HL-60/S4 (cell line): ENCODE data around the gene SMOC2.

ENCODE experiments used
- in situ Hi-C: fragments of 300-500 bp; cut with MboI; formaldehyde crosslinking; loops from 2 replicates; pipeline ENCODE4 v1.14.3; 2022; ENCODE audit warnings: low sequenced_read_pairs

The SMOC2 gene

DNA sequence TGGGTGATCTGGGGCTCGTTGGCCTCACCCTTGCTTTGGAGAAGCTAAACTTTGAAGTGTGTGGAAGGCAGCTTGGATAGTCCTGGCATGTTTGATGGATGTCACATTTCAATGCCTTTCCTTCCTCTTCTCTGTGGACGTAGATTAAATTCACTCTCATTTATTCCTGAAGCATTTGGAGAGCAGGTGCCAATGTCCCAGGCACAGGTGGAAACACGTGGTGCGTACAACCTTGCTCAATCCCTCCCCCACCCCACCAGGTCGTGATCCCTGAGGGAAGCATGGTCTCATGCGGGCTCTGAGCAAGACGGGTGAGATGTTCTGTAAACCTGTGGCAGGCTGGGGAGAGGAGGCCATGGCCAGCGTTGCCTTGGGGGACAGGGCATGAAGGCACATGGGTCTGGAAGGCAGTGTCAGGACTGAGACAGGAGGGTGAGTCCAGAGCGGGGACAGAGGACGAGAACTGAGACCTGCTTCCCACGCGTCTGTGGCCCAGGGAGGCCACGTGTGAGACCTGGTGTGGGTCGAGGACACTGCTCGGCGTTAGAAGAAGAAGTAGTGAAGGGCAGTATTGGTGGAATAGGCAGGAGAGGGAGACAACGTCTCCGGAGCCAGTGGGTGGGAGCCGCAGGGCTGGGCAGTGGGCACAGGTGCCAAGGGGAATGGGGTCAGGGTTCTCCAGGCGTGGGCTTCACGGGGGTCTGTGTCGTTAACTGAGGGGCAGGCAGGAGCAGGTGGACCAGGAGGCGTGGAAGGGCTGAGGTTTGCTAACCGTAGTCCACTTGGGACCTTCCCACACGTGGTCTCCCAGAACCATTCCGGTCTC, 34.4 kb downstream of the SMOC2 start:
- in situ Hi-C loops: no loop called here

DNA sequence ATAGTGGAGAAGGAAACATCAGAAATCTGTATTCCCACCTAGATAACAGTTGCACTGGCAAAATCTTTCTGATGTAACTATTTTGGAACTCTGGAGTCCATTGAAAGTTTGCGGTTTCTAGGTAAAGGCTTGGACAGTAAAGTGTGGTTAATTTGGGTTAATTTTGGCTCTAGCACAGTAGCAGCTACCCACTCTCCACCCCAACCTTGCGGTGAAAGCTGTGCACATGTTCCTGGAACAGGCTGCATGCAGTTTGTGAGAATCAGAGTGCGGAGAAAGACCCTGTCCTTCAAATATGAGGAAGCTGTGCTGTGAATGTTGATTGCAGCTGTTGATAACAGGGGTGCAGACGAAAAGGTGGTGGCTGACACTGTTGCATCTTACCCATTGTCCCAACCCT, 38.4 kb downstream of the SMOC2 start:
- in situ Hi-C loops: no loop called here

DNA sequence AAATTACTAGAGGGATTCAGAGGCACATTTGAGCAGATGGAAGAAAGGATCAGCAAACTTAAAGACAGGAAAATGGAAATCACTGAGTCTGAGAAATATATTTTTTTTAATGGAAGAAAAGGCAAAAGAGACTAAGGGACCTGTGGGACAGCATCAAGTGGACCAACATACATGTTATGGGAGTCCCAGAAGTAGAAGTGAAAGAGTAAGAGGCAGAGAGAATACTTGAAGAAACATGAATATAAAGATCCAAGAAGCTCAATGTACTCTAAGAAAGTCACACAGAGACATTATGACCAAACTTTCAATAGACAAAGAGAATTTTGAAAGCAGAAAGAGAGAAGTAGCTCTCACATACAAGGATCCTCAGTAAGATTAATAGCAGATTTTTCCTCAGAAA, 39.5 kb downstream of the SMOC2 start:
- in situ Hi-C loops: no loop called here

DNA sequence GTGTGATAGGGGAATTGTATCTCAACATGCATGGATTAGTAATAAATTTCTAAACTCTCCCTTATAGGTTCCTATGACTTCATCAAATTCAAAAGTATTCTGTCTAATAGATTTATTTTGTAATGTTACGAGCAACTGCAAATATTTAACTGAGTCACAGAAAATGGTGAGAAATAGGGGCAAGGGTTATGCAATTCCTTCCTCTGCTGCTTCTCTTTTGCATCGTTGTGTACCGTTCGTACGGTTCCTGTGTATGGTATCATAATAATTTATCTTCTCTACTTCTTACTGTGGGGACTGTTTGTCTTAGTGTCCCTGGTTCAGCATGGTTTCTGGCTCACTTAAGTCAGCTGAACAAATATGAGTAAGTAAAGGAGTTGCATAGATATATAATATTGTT, 44.8 kb downstream of the SMOC2 start:
- in situ Hi-C loops: no loop called here

DNA sequence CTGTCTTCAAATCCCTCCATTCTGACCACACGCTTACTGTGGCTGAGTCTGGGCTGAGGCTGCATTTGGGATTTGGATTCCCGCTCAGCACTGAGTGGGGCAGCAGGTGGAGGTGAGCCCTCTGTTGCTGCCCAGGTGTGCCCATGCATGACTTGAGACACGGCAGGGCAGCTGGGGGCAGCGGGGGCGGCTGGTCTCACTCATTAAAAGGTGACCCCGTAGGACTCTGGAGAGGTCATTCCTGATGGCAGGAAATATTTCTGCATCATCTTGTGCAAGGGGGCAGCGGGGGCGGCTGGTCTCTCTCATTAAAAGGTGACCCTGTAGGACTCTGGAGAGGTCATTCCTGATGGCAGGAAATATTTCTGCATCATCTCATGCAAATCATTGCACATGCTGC, 49.8 kb downstream of the SMOC2 start:
- in situ Hi-C loops: no loop called here

DNA sequence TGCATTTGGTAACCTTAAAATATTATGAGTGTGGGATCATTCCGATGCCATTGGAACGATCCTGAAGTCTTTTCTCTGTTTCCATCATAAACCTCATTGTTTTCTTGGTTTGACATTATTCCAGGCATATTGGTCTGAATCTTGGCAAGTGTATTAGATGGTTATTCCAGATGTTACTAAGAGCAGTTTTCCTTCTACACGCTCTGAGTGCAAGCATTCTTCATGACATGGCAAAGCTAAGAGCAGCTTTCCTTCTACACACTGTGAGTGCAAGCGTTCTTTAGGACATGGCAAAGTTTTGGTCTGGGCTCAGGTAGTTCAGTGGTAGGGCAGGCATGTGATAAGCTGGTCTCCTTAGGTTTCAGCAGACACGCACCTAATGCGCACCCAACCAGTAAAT, 53.0 kb downstream of the SMOC2 start:
- in situ Hi-C loops: no loop called here

DNA sequence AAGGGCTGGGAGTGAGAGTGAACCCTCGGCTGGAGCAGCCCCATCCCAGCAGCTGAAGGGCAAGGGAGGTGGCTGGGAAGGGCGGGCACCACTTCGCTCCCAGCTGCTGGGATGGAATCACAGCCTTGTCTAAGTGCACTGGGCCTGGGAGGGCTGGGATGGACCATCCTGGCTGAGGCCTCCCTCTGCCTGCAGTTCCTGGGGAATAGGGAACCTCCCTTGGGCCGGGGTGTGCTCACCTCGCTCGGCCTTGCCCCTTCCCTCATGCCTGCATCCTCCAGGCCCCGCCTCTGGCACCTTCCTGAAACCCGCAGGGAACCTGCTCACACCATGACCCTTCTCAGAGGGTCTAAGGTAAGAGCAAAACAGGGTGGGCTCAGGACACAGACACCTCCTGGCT, 53.7 kb downstream of the SMOC2 start:
- in situ Hi-C loops: no loop called here

DNA sequence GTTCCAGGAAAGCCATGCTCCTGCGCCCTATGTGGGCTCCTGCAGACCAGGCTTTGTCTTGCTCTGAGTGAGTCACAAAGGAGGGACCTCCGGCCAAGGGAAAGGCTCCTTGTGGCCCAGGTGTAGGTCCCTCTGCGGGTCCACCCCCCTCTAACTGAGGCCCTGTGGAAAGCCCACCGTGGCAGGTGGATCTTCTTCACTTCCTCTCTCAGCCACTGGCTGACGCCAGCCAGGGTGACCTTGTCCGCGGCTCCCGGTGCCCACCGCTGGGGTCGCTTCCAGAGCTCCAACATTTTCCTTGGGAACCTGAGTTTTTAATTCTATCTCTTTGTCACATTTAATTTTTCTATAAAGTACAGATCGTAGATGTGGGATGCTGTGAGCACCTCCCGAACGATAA, 54.1 kb downstream of the SMOC2 start:
- in situ Hi-C loops: no loop called here

DNA sequence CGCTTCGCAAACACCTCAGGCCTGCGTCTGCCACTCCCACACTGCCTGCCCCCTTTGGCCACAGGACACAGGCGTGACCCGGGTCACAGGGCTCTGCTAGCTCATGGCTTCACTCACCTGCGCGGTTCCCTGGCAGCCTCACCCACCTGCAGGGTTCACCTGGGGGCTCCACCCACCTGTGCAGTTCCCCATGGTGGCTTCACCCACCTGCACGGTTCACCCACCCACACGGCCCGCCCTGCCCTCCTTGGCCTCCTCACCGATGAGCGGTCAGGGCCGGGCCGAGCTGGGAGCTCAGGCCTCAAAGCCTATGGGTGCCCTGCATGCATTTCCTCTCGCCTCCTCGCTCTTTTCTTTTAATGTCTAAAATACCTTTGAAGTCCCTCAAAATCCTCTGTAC, 54.7 kb downstream of the SMOC2 start:
- in situ Hi-C loops: no loop called here

DNA sequence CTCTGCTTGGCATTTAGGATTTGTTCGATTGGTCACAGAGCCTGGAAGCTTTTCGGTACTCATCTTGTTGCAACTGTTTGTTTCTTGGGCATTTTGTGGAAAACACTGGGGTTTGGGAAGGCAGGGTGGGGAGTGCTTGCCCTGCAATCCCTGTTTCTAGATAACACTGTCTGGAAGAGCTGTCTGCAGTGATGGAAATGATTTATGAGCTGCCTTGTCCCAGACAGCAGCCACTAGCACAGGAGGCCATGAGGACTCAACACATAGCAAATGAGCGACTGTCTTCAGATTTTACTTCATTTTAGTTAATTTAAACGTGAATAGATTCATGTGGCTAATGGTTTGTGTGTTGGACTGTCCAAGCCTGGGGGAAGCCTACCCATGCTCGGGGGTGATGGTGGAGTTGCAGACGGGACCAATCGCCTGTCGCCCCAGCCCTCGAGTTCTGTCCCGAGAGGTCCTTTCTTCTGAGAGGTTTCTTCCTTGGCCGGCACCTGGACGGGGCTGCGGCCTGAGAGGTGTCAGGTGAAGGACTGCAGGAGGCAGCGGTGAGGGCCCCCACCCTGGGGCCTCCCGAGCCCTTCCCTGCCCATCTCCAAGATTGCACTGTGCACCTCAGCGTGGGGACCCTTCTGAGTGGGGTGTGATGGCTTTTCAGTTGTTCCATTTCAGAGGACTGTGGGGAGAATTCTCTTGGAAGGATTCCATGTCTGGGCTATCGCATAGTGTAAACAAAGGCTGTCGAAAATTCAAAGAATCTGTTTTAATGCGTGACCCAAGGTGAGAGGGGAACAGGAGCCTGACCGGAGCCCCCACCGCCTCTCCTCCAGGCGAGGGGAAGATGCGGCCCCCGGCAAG, 55.4 kb downstream of the SMOC2 start:
- in situ Hi-C loops: no loop called here

DNA sequence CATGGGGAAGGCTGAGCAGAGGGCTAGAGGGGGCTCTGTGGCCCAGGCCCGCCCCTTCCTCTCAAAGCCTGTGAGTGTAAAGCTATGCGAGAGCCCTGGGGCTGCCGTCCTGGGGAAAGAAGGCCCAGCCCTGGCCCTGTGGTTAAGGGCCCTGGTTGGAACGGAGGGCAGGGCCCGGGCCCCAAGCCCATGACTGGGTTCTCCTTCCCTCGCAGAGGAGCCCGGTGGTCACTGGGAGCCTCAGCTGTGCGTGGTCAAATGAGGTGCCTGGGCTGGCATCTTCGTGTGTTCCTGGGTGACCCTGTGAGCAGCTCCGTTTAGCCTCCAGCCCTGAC, 56.0 kb downstream of the SMOC2 start:
- in situ Hi-C loops: no loop called here

DNA sequence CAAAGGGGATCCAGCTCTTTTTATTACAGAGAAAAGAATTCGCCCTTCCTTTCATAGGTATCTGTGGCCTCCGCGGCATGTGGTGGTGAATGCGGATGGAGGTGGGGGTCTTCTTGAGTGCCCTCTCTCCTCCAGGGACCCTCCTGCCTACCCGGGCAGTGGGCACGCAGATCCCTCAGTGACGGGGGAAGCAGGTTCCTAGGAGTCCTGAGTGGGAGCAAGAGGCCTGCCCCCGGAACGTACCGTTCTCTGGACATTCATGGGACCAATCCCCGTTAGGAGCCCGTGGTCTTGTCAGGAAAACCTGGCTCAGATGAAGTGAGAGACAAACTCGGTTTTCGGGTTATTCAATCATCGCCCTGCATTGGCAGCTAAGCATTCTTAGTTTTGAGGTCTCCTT, 56.4 kb downstream of the SMOC2 start:
- in situ Hi-C loops: no loop called here

DNA sequence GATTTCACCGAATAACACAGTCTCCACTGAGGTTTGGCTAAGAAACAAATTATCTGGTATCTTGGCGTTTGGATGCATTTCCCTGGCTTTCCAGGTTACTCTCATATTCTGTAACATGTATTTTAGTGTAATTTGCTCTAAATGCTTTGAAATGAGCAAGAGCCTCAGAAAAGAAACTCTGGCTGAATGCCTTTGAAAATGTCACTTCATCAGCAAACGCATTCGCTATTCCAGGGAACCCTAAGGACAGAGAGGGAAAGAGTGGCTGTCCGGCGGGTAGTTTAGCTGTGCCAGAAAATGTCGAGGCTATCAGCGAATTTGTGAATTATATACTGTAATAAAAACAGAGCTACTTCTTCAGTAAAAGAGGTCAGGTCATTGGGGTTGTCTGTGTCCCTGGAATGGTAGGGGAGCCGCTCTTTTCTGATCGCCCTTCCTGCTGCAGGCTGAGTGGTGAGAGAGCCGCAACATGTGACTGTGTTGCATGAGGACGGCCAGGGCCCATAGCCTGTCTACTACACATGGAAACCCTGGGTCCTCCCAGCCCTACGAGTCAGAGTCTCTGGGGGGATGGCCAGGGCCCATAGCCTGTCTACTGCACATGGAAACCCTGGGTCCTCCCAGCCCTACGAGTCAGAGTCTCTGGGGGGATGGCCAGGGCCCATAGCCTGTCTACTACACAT, 57.3 kb downstream of the SMOC2 start:
- in situ Hi-C loops: no loop called here

DNA sequence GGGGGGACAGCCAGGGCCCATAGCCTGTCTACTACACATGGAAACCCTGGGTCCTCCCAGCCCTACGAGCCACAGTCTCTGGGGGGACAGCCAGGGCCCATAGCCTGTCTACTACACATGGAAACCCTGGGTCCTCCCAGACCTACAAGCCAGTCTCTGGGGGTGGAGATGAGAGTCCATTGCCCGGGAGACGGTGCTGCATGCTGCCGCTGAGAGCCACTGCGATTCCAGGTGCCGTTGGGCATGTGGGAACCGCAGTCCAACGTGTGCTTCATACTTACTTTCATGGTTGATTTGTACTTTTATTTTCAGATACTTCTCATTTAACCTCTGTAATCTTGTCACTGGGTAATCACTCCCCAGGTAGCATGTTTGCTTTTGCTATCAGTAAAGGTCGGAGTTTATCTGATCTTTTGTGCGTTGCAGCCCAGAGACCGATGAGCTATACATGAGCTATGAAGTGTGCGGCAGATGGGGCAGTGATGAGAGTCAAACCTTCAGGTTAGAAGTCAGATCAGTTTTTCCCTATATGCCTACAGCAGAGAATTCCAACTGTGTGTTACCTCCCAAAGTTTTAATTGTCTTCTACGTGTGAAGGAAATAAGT, 58.2 kb downstream of the SMOC2 start:
- in situ Hi-C loops: no loop called here

DNA sequence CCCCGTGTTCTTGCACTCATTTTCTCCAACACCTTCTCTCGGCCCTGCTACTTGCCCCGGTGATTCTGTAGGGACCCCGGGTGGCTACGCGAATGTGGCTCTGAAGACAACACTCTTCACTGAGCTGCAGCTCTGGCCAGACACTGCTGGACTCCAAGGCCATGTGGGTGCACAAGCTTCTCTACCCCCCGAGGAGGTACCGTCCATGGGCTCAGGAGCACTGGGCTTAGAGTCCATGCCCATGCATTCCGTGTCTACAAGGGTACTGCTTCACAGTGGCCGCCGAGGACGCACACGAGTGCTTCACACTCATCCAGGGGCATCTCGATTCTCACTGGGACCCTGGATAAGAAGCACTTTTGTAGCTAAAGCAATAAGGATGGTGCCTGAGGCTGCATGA, 59.5 kb downstream of the SMOC2 start:
- in situ Hi-C loops: no loop called here

DNA sequence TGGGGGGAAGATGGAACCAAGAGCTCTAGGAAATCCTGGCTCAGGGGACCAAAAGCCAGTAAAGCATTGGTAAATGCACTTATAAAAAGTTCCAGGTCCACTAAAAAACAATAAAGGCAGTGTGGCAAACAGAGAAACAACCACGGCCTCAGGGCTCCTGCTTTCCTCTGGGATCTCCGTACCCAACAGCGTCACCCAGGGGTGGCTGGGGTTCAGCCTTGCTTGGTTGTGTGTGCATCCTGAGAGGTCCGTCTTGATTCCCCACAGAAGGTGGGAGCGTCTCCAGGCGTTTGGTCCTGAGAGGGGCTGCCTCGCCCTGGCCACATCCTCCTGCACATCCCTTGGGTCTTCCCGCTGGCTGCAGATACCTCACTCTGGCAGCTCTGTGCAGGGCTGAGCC, 60.6 kb downstream of the SMOC2 start:
- in situ Hi-C loops: no loop called here

DNA sequence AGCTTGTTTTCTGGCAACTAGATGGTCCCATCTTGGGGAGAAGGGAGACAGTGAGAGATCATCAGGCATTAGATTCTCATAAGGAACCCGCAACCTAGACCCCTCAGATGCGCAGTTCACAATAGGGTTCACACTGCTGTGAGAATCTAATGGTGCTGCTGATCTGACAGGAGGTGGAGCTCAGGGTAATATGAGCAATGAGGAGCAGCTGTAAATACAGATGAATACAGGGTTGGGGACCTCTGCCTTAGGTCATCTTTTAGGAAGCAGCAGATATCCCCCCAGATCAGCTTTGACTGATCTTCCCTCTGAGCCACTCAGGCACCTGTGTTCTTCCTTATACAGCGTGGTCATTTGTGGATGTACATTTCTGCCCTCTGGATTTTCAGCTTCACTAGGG, 63.4 kb downstream of the SMOC2 start:
- in situ Hi-C loops: no loop called here

DNA sequence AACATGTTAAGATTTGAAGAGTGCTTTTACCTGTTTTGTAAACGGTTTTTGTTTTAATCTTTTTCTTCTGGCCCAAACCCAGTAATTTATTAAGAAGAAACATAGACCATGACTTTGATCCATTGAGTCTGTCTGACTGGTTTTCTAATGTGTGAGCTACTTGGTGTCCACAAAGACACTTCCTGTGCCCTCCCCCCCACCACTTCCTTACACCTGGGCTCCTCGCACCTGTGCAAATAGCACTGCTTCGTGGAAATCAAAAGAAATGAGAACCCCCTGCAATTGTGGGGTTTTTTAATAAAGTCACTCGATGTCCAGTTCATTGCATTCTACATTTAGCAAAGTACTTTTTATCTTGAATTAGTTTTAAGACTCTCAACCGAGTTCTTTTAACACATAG, 65.5 kb downstream of the SMOC2 start:
- in situ Hi-C loops: no loop called here

DNA sequence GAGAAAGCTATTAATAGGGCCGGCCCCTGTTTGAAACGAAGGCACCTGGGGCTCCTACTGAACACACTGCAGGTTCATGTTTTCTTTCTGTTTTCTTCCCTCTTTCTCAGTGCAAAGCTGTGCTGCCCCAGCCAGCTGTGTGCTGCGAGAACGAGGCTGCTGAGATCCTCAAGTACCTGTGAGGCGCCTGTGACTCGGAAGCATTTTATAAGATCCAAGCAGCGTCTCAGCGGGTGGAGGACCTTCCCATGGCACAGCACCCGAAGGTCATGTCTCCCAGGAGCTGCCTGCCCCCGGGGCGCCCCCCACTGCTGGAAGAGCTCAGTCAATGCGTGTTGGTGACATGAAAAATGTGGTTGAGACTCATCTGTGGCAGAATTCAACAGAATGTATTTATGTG, 66.3 kb downstream of the SMOC2 start:
- in situ Hi-C loops: no loop called here

DNA sequence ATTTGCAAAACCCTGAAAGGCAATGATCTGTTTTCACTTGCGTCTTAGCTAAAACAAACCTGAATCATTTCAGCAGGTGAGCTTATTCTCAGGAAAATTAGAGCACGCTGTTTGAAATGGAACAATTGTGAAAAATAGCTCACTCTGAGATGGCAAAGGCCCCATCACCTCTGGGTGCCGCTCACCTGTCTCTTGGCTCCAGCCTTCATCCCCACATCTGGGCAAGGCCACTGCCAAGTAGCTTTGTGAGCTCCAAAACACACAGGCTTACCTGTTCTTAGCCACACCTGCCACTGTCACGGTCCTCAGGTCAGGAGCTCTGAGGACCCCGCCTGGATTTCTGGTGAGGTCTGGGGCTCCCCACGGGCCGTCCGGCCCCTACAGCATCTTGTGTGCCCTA, 66.7 kb downstream of the SMOC2 start:
- in situ Hi-C loops: no loop called here

DNA sequence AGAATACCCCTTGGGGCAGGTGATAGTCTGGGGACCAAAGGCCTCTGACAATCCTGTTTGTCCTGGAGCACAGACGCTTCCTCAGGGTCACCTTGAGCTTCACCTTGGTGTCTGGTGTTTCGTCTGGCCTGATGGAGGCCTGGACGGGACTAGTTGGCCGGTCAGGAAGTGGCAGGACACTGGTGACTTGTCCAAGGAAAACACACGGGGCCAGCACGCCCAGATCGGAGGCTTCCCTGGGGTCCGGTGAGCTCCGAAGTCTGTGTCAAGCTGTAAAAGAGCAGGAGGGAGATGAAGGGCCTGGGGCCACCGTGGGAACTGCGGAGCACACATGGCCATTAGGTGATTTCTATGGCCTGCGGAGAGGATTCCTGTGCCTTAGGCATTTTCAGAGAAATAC, 67.9 kb downstream of the SMOC2 start:
- in situ Hi-C loops: no loop called here
